ENCODE measurements around the gene SEBOX.

SEBOX gene

GRCh38 chr17:28369684-28370034 is 4.7 kb upstream of the SEBOX start:
- in situ Hi-C loops (cut with HindIII; ENCODE audit: low sequenced_read_pairs), result no loop called here

GRCh38 chr17:28368915-28369683 is 4.1 kb upstream of the SEBOX start:
- in situ Hi-C loops (cut with HindIII; ENCODE audit: low sequenced_read_pairs), result no loop called here

- in situ Hi-C loops (cut with HindIII; ENCODE audit: low sequenced_read_pairs), result no loop called here
Observed at GRCh38 chr17:28368306-28368831, 3.4 kb upstream of the SEBOX start.

- in situ Hi-C loops (cut with HindIII; ENCODE audit: low sequenced_read_pairs), result no loop called here
Observed at GRCh38 chr17:28367641-28368305, 2.8 kb upstream of the SEBOX start.

GRCh38 chr17:28366605-28367004 is 1.6 kb upstream of the SEBOX start:
- in situ Hi-C loops (cut with HindIII; ENCODE audit: low sequenced_read_pairs), result no loop called here

GRCh38 chr17:28365487-28365886 is 488 bp upstream of the SEBOX start:
- in situ Hi-C loops (cut with HindIII; ENCODE audit: low sequenced_read_pairs), result no loop called here

GRCh38 chr17:28363776-28364650 is 986 bp downstream of the SEBOX start:
- in situ Hi-C loops (cut with HindIII; ENCODE audit: low sequenced_read_pairs), result no loop called here

GRCh38 chr17:28363186-28363585 is 1.8 kb downstream of the SEBOX start:
- in situ Hi-C loops (cut with HindIII; ENCODE audit: low sequenced_read_pairs), result no loop called here

GRCh38 chr17:28357901-28358197 is 7.2 kb downstream of the SEBOX start:
- in situ Hi-C loops (cut with HindIII; ENCODE audit: low sequenced_read_pairs), result no loop called here

GRCh38 chr17:28357061-28357900 is 7.7 kb downstream of the SEBOX start, which contains the start of gene POLDIP2:
Gene POLDIP2 (minus strand): TSS chr17:28357527. CDS start chr17:28357448, 79 bp downstream.
- in situ Hi-C loops (cut with HindIII; ENCODE audit: low sequenced_read_pairs), result no loop called here

GRCh38 chr17:28350271-28350670 is 14.7 kb downstream of the SEBOX start:
- in situ Hi-C loops (cut with HindIII; ENCODE audit: low sequenced_read_pairs), result no loop called here

- in situ Hi-C loops (cut with HindIII; ENCODE audit: low sequenced_read_pairs), result no loop called here
Observed at GRCh38 chr17:28348979-28349378, 16.0 kb downstream of the SEBOX start.

GRCh38 chr17:28347261-28347891 is 17.6 kb downstream of the SEBOX start:
- in situ Hi-C loops (cut with HindIII; ENCODE audit: low sequenced_read_pairs), result no loop called here

- in situ Hi-C loops (cut with HindIII; ENCODE audit: low sequenced_read_pairs), result no loop called here
Observed at GRCh38 chr17:28346746-28347246, 18.2 kb downstream of the SEBOX start.

- in situ Hi-C loops (cut with HindIII; ENCODE audit: low sequenced_read_pairs), result no loop called here
Observed at GRCh38 chr17:28346199-28346580, 18.8 kb downstream of the SEBOX start.

GRCh38 chr17:28345419-28346198 is 19.4 kb downstream of the SEBOX start:
- in situ Hi-C loops (cut with HindIII; ENCODE audit: low sequenced_read_pairs), result no loop called here

- in situ Hi-C loops (cut with HindIII; ENCODE audit: low sequenced_read_pairs), result no loop called here
Observed at GRCh38 chr17:28344435-28344901, 20.5 kb downstream of the SEBOX start.

- in situ Hi-C loops (cut with HindIII; ENCODE audit: low sequenced_read_pairs), result no loop called here
Observed at GRCh38 chr17:28344011-28344410, 21.0 kb downstream of the SEBOX start.

GRCh38 chr17:28343491-28343932 is 21.5 kb downstream of the SEBOX start:
- in situ Hi-C loops (cut with HindIII; ENCODE audit: low sequenced_read_pairs), result no loop called here
